ENCODE data around the gene SUGP2.

SUGP2 gene

DNA sequence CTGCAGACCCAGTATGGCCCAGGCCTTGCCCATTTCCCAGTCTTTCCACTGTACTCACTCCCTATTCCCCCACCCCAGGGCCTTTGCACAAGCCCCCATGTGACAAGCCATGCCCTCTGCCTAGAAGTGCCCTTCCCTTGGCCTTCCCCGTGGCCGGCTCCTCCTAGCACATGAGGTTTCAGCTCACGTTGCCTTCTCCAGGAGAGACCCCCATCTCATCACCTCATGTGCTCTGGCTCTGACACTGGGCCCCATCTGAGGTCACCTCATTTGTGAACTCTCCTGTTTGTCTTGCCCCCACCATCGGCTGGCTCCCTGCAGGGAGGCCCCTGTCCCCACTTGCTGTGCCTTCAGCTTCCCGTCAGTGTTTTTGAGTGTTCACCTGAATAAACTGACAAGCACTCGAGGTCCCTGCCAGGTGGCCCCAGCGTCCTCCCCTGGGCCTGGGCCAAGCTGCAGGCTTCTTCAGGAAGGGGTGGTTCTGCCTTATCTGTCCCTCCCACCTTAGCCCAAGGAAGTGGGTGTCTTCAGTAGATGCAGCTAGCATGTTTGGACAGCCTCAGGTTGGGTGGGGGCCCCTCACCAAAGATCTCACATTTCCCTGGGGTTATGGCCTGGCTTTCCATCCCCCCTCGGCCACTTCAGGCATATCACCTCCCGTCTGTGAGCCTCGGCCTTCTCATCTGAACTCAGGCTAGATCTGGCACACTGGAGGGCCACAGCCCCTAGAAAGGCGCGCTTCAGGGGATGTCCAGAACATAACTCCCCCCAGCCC lies 26.7 kb upstream of the SUGP2 start:
- no peak overlapping the region for H3K4me3 ChIP-seq (ENCODE audit: low read depth, low read length)
- in situ Hi-C loops (cut with HindIII; ENCODE audit: low sequenced_read_pairs) = no loop called here

DNA sequence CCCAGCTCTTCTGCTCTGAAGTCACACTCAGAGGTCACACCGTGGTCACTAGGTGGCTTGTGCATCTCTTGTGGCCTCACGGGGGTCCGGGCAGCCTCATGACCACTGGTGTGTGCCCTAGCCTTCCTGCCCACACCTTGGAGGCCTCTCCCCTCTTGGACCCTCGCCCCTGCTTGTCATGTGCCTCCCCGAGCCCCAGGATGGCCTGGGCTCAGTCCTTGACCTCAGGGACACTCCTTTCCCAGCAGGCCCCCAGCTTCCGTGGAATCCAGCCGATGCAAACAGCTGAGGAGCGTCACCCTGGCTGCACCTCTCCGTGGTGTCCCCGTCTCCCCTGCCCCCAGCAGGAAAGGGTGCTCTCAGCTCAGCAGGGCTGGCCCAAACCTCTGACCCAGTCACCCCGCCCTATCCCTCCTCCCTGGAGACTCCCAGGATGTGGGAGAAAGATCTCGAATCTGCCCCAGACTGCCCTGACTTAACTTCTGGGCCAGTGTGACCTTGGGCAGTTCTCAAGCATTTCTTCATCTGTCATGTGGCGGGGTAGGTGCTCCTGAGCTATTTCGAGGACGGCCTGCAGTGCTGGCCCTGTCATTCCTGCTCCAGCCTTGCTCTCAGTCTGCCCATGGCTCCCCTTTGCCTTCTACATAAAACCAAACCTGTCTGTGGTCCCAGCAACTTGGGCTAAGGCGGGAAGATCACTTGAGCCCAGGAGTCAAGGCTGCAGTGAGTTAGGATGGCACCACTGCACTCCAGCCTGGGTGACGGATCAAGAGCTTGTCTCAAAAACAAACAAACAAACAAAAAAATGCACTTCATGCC lies 25.9 kb upstream of the SUGP2 start:
- TF ChIP-seq, protein P1, sequence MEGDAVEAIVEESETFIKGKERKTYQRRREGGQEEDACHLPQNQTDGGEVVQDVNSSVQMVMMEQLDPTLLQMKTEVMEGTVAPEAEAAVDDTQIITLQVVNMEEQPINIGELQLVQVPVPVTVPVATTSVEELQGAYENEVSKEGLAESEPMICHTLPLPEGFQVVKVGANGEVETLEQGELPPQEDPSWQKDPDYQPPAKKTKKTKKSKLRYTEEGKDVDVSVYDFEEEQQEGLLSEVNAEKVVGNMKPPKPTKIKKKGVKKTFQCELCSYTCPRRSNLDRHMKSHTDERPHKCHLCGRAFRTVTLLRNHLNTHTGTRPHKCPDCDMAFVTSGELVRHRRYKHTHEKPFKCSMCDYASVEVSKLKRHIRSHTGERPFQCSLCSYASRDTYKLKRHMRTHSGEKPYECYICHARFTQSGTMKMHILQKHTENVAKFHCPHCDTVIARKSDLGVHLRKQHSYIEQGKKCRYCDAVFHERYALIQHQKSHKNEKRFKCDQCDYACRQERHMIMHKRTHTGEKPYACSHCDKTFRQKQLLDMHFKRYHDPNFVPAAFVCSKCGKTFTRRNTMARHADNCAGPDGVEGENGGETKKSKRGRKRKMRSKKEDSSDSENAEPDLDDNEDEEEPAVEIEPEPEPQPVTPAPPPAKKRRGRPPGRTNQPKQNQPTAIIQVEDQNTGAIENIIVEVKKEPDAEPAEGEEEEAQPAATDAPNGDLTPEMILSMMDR (IDR thresholded peaks at IDR 0.05; ENCODE audit: low read depth, low read length) = no peak
- H3K4me3 ChIP-seq (ENCODE audit: low read depth, low read length) = no peak overlapping the region
- DNase-seq (ENCODE audit: low read depth, low spot score) = no peak
- in situ Hi-C loops (cut with HindIII; ENCODE audit: low sequenced_read_pairs) = no loop called here

More for the DNA sequence above, 26.7 kb upstream of the SUGP2 start:
- TF ChIP-seq, protein P1 (IDR thresholded peaks at IDR 0.05; ENCODE audit: low read depth, low read length) = no peak
- DNase-seq (ENCODE audit: low read depth, low spot score) = no peak

DNA sequence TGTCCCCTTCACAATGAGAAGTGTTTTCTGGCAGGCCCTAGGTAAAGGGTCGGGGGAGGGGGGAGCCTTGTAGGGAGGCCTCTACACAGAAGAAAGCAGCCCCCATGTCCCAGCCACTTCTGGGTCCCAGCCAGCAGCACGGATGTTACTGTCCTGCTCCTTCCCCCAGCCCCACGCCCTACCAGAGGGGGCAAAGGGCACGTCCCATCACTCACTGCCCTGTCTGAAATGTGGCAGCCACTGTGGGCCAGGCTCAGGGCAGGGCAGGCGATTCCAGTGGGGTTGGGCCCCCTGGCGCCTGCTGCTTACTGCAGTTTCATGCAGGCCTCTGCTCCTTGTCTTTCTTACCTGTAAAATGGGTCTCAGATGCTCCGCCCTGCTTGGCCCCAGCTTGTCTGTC lies 24.4 kb upstream of the SUGP2 start:
- no peak for DNase-seq (ENCODE audit: low read depth, low spot score)
- TF ChIP-seq, protein P1 (IDR thresholded peaks at IDR 0.05; ENCODE audit: low read depth, low read length) = no peak
- in situ Hi-C loops (cut with HindIII; ENCODE audit: low sequenced_read_pairs) = no loop called here
- no peak overlapping the region for H3K4me3 ChIP-seq (ENCODE audit: low read depth, low read length)

DNA sequence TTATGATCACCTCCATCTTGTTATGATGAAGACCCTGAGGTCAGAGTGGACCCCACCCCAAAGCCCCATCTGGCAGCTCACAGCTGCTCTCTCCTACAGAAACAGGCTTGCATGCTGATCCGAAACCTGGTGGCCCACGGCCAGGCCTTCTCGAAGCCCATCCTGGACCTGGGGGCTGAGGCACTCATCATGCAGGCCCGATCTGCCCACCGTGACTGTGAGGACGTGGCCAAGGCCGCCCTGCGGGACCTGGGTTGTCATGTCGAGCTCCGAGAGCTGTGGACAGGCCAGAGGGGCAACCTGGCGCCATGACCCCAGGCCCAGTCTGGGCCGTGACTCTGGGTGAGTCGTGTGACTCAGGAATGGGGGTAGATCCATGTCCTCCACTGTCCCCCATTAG lies 24.0 kb upstream of the SUGP2 start:
- TF ChIP-seq, protein P1 (IDR thresholded peaks at IDR 0.05; ENCODE audit: low read depth, low read length) = no peak
- in situ Hi-C loops (cut with HindIII; ENCODE audit: low sequenced_read_pairs) = no loop called here

DNA sequence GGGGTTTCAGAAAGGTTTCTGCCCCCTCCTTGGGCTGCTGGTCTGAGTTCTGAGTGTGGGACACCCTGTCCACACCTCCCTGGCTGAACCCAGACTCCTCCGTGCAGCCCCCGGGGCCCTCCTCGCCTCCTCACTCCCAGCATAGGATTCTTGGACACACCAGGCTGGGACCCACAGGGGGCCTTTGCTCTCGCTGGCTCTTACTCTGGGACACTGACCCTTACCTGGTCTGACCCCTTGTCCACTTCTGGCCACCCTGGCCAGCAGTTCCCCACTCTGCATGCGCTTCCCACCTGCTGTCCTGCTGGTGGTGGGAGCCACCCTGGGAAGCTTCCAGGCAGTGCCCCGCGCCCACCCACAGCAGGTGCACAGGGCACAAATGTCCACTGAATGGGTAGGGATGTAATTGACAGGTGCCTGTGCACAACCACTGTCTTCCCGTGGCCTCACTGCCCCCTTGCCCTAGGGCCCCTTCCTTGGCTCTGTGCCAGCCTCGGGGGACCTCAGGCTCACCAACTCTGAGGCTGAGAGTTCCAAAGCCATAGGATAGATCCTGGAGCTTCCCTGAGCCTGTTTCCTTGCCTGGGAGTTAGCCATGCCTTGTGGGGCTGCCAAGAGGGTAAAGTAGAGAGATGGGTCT lies 23.4 kb upstream of the SUGP2 start:
- no peak for DNase-seq (ENCODE audit: low read depth, low spot score)
- no peak overlapping the region for H3K4me3 ChIP-seq (ENCODE audit: low read depth, low read length)
- TF ChIP-seq, protein P1 (IDR thresholded peaks at IDR 0.05; ENCODE audit: low read depth, low read length) = no peak
- in situ Hi-C loops (cut with HindIII; ENCODE audit: low sequenced_read_pairs) = no loop called here

More for the DNA sequence above, 24.0 kb upstream of the SUGP2 start:
- no peak overlapping the region for H3K4me3 ChIP-seq (ENCODE audit: low read depth, low read length)
- DNase-seq (ENCODE audit: low read depth, low spot score) = no peak

DNA sequence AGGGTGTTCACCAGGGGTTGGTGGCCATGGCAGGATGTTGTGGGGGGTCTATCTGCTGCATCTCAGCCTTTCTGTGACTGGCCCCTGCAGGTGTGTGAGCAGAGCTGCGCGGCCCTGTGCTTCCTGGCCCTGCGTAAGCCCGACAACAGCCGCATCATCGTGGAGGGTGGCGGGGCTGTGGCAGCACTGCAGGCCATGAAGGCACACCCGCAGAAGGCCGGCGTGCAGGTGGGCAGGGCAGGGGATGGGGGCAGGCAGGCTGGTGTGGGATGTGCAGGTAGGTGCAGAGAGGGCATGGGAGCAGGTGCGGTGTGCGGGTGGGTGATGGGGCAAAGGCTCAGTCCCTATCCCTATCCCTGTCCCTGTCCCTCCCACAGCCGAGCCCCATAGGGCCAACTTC lies 22.4 kb upstream of the SUGP2 start:
- no peak for DNase-seq (ENCODE audit: low read depth, low spot score)
- H3K4me3 ChIP-seq (ENCODE audit: low read depth, low read length) = no peak overlapping the region
- in situ Hi-C loops (cut with HindIII; ENCODE audit: low sequenced_read_pairs) = no loop called here
- TF ChIP-seq, protein P1 (IDR thresholded peaks at IDR 0.05; ENCODE audit: low read depth, low read length) = no peak

Measured in astrocyte of the spinal cord (primary cell).